Measurements from ENCODE around the gene GDAP2. TPM values are rescaled to one million over a fixed set of nuclear protein-coding genes. Genes with fewer than 3 reads are reported as not detected.
A peak's percentile ranks its signal among the peaks of the same experiment; 100 is the strongest.

GDAP2 gene
- total and polyA plus RNA-seq, 2 of the 4 experiments (the other 2 are of a cell fraction), result 5.4 to 27.1 TPM

- Histone ChIP-seq H2BK15ac (ENCODE audit: low read depth, low read length) (peak overlapping the region; percentile 96), H4K5ac (ENCODE audit: low read depth, low read length) (peak overlapping the region; percentile 31), H3K27me3 (ENCODE audit: control insufficient read depth, insufficient read depth, low read length) (no peaks in the 10 kb centered on the region), H3K79me1 (ENCODE audit: low read depth in 1 of 2, low read length in 2 of 2) (peaks cover 0 to 38% of the 10 kb centered on the region in 2 experiments; a peak in 2 of 4 replicates), H3K14ac (replicated peaks; ENCODE audit: low read depth, low read length) (peak overlapping the region; percentile 99), H3K9ac (ENCODE audit: low read depth, low read length) (peak overlapping the region; percentile 48), H3K36me3 (ENCODE audit: control insufficient read depth, insufficient read depth, low read length) (no peaks in the 10 kb centered on the region), H3K4me1 (ENCODE audit: control insufficient read depth, insufficient read depth, low read length) (peaks cover 40% of the 10 kb centered on the region), H2BK120ac (ENCODE audit: low read depth, low read length) (peak overlapping the region; percentile 100), H3K23ac (ENCODE audit: low read depth, low read length) (peak overlapping the region; percentile 98), H2BK20ac (ENCODE audit: low read depth, low read length) (peak overlapping the region; percentile 100), H4K8ac (ENCODE audit: low read depth in 2 of 2, low read length in 2 of 2) (peak overlapping the region; percentile 75 to 98), H3K4ac (ENCODE audit: low read depth, low read length) (peak overlapping the region; percentile 100), H2AFZ (replicated peaks; ENCODE audit: low read length, poor library complexity) (no peak overlapping the region), H3K4me3 (ENCODE audit: insufficient read depth, low read depth, low read length) (no peak overlapping the region), H4K20me1 (ENCODE audit: insufficient read depth, low read length) (no peaks in the 10 kb centered on the region), H3K9me1 (ENCODE audit: insufficient read depth, low read length) (peaks cover 32% of the 10 kb centered on the region), H3K18ac (ENCODE audit: low read depth, low read length) (peak overlapping the region; percentile 93), H2BK5ac (ENCODE audit: low read depth, low read length, poor library complexity, severe bottlenecking) (peak overlapping the region; percentile 97), H4K91ac (ENCODE audit: insufficient read depth, low read depth, low read length) (peak overlapping the region; percentile 99), H3K9me3 (ENCODE audit: control insufficient read depth, insufficient read depth, low read length) (no peaks in the 10 kb centered on the region), H2AK5ac (ENCODE audit: low read depth, low read length) (peak overlapping the region; percentile 99), H3K27ac (ENCODE audit: insufficient read depth, low read length) (peak overlapping the region; percentile 93), H2AK9ac (replicated peaks; ENCODE audit: low read depth, low read length, poor library complexity) (no peak overlapping the region), H3K56ac (ENCODE audit: extremely low read depth, insufficient read depth, low read length) (peak overlapping the region; percentile 92), H3K4me2 (ENCODE audit: low read depth, low read length) (peak overlapping the region; percentile 16; the same call in 1 of the 2 replicates)
- TF ChIP-seq NFE2L2 (IDR thresholded peaks at IDR 0.05; ENCODE audit: low read depth, low read length) (no peak), FOS (IDR thresholded peaks at IDR 0.05; ENCODE audit: low read depth, low read length) (no peak), BHLHE40 (IDR thresholded peaks at IDR 0.05; ENCODE audit: low read depth, low read length) (no peak), MXI1 (IDR thresholded peaks at IDR 0.05; ENCODE audit: borderline replicate concordance, low read depth, low read length) (no peak), MAZ (IDR thresholded peaks at IDR 0.05; ENCODE audit: borderline replicate concordance, low read depth, low read length) (no peak), ELK1 (IDR thresholded peaks at IDR 0.05; ENCODE audit: borderline replicate concordance, low read depth, low read length) (no peak), USF2 (IDR thresholded peaks at IDR 0.05; ENCODE audit: low read depth, low read length) (no peak), CEBPB (IDR thresholded peaks at IDR 0.05; ENCODE audit: low read depth, low read length) (no peak), SMC3 (IDR thresholded peaks at IDR 0.05; ENCODE audit: low read depth, low read length) (no peak), POLR2A (IDR thresholded peaks at IDR 0.05; ENCODE audit: low read depth, low read length) (no peak), CHD1 (IDR thresholded peaks at IDR 0.05; ENCODE audit: low read depth, low read length) (no peak), RFX5 (IDR thresholded peaks at IDR 0.05; ENCODE audit: low read depth, low read length) (no peak), RCOR1 (IDR thresholded peaks at IDR 0.05; ENCODE audit: insufficient replicate concordance, low read length) (no peak), MAFK (IDR thresholded peaks at IDR 0.05; ENCODE audit: low read depth, low read length) (no peak), RAD21 (IDR thresholded peaks at IDR 0.05; ENCODE audit: low read length) (no peak)
- TF ChIP-seq, protein P1, sequence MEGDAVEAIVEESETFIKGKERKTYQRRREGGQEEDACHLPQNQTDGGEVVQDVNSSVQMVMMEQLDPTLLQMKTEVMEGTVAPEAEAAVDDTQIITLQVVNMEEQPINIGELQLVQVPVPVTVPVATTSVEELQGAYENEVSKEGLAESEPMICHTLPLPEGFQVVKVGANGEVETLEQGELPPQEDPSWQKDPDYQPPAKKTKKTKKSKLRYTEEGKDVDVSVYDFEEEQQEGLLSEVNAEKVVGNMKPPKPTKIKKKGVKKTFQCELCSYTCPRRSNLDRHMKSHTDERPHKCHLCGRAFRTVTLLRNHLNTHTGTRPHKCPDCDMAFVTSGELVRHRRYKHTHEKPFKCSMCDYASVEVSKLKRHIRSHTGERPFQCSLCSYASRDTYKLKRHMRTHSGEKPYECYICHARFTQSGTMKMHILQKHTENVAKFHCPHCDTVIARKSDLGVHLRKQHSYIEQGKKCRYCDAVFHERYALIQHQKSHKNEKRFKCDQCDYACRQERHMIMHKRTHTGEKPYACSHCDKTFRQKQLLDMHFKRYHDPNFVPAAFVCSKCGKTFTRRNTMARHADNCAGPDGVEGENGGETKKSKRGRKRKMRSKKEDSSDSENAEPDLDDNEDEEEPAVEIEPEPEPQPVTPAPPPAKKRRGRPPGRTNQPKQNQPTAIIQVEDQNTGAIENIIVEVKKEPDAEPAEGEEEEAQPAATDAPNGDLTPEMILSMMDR (conservative IDR thresholded peaks at IDR 0.05; ENCODE audit: low read depth, low read length), result no peak
- DNase-seq, result no peak
- POLR2A ChIA-PET (ENCODE audit: unreplicated experiment), result interaction anchor here (0.5 kb wide), 1 partner anchor 1909 kb away, joined by 3 read pairs; no protein-coding TSS in a partner anchor
- CTCF ChIA-PET, result interaction anchor here (0.6 to 1.0 kb wide), 2 partner anchors 9 to 21 kb away, joined by 3 read pairs; no protein-coding TSS in a partner anchor
- no peak for ATAC-seq (ENCODE audit: low read depth)
- WGBS, 2 experiments (ENCODE audit: extremely low coverage in 2 of 2, insufficient read length in 1 of 2), result 58% methylated on average over 2 of the region's 2 CpGs; no CpG with 5 or more reads in 1 of the 2 experiments
- dilution Hi-C loops (cut with HindIII; ENCODE audit: low sequenced_read_pairs, unreplicated experiment) (no loop called here), in situ Hi-C loops (cut with MboI; ENCODE audit: low sequenced_read_pairs) (no loop called here), intact Hi-C loops (cut with micrococcal nuclease) (no loop called here)
- no TSS peak for BruUV-seq (replicated peaks)
Measured at GRCh38 chr1:117826119-117826518, 103.3 kb downstream of the GDAP2 start.
